HG03064 (cell line): ENCODE measurements around the gene RPL26.

Experiments
- ATAC-seq: cut with Tn5 transposase; IDR thresholded peaks from one replicate; pipeline ENCODE4 v1.9.1; 2021; ENCODE audit warnings: low read depth; ENCODE audit not compliant: unreplicated experiment

The RPL26 gene

GRCh38 chr17:8383143-8383822 lies at the start of gene RPL26:
Gene RPL26 (minus strand): TSS chr17:8383193. CDS start chr17:8382310, 883 bp downstream.
- ATAC-seq = peak; percentile 83

- no peak for ATAC-seq
Observed at GRCh38 chr17:8430966-8431365, 48.0 kb upstream of the RPL26 start.

- ATAC-seq = no peak
Observed at GRCh38 chr17:8426802-8427201, 43.8 kb upstream of the RPL26 start.

- no peak for ATAC-seq
Observed at GRCh38 chr17:8426094-8426720, 43.2 kb upstream of the RPL26 start.

GRCh38 chr17:8421571-8421970 lies 38.6 kb upstream of the RPL26 start:
- ATAC-seq = no peak

- ATAC-seq = no peak
Observed at GRCh38 chr17:8420041-8420934, 37.3 kb upstream of the RPL26 start.

- ATAC-seq = no peak
Observed at GRCh38 chr17:8419305-8419704, 36.3 kb upstream of the RPL26 start.

- ATAC-seq = no peak
Observed at GRCh38 chr17:8418471-8418870, 35.5 kb upstream of the RPL26 start.

- no peak for ATAC-seq
Observed at GRCh38 chr17:8417806-8418205, 34.8 kb upstream of the RPL26 start.

GRCh38 chr17:8413938-8414337 lies 30.9 kb upstream of the RPL26 start:
- no peak for ATAC-seq

- no peak for ATAC-seq
Observed at GRCh38 chr17:8413328-8413727, 30.3 kb upstream of the RPL26 start.

- no peak for ATAC-seq
Observed at GRCh38 chr17:8412089-8412488, 29.1 kb upstream of the RPL26 start.

GRCh38 chr17:8410883-8411238 lies 27.9 kb upstream of the RPL26 start:
- no peak for ATAC-seq

GRCh38 chr17:8409966-8410882 lies 27.2 kb upstream of the RPL26 start:
- ATAC-seq = no peak

- ATAC-seq = no peak
Observed at GRCh38 chr17:8408371-8408770, 25.4 kb upstream of the RPL26 start.

GRCh38 chr17:8406174-8406573 lies 23.2 kb upstream of the RPL26 start:
- no peak for ATAC-seq

- no peak for ATAC-seq
Observed at GRCh38 chr17:8405499-8406016, 22.6 kb upstream of the RPL26 start.

GRCh38 chr17:8402921-8403536 lies 20.0 kb upstream of the RPL26 start:
- no peak for ATAC-seq

- ATAC-seq = no peak
Observed at GRCh38 chr17:8401107-8401506, 18.1 kb upstream of the RPL26 start.

- ATAC-seq = no peak
Observed at GRCh38 chr17:8398980-8399379, 16.0 kb upstream of the RPL26 start.
